Caco-2 (cell line): ENCODE results near the gene LRRC46. TPM values are rescaled to one million over a fixed set of nuclear protein-coding genes. Genes with fewer than 3 reads are reported as not detected.

Experiments used
- BruUV-seq: library from RNA; stranded (reverse); fragments of 400-500 nt; replicated peaks from 2 replicates; lab custom pipeline; 2021; lab: Mats Ljungman, UMichigan
- CTCF ChIA-PET: fragments of 300-600 bp; sonication (Branson Sonifier 250); formaldehyde crosslinking; loops from one replicate; lab custom pipeline; 2022; ENCODE audit warnings: antibody characterized with exemption; lab: Charles Lee
- POLR2A ChIA-PET: fragments of 300-600 bp; sonication (Branson Sonifier 250); formaldehyde crosslinking; loops from one replicate; lab custom pipeline; 2022; ENCODE audit warnings: antibody characterized with exemption; lab: Charles Lee
- DNase-seq, 2 experiments: peaks; one replicate each; pipeline versions ENCODE4 v3.0.0 to v3.0.0-alpha.2; 2020 to 2022
- H3K27me3 ChIP-seq: replicated peaks from 2 replicates; pipeline ENCODE4 v1.6.0; 2011; ENCODE audit warnings: low read length; ENCODE audit not compliant: control insufficient read depth, insufficient read depth
- H3K36me3 ChIP-seq: 2 replicates; pipeline ENCODE4 v1.5.1; 2011; ENCODE audit warnings: low read length; ENCODE audit not compliant: control insufficient read depth, insufficient read depth
- H3K4me1 ChIP-seq: fragments of 250-450 bp; sonication (Bioruptor Pico); 2 replicates; pipeline ENCODE4 v1.5.1; 2020; ENCODE audit warnings: mild to moderate bottlenecking
- H3K4me3 ChIP-seq: 2 replicates; pipeline ENCODE4 v1.5.1; 2011; ENCODE audit warnings: low read depth, mild to moderate bottlenecking, control low read depth, low read length
- H3K9me3 ChIP-seq: fragments of 250-450 bp; sonication (Bioruptor Pico); 2 replicates; pipeline ENCODE4 v1.5.1; 2020; ENCODE audit warnings: mild to moderate bottlenecking, moderate library complexity
- H3K27ac Mint-ChIP-seq: one replicate; pipeline ENCODE4 v1.8.0; 2022; ENCODE audit warnings: mixed read lengths; ENCODE audit not compliant: unreplicated experiment
- H3K27me3 Mint-ChIP-seq: one replicate; pipeline ENCODE4 v1.8.0; 2022; ENCODE audit warnings: mixed read lengths; ENCODE audit not compliant: insufficient read depth, unreplicated experiment
- H3K36me3 Mint-ChIP-seq: one replicate; pipeline ENCODE4 v1.8.0; 2022; ENCODE audit warnings: mild to moderate bottlenecking, mixed read lengths; ENCODE audit not compliant: insufficient read depth, unreplicated experiment
- H3K4me1 Mint-ChIP-seq: one replicate; pipeline ENCODE4 v1.8.0; 2022; ENCODE audit warnings: low read depth, mixed read lengths; ENCODE audit not compliant: unreplicated experiment
- H3K4me3 Mint-ChIP-seq: one replicate; pipeline ENCODE4 v1.8.0; 2022; ENCODE audit warnings: mild to moderate bottlenecking, moderate library complexity, mixed read lengths; ENCODE audit not compliant: unreplicated experiment
- H3K9me3 Mint-ChIP-seq: one replicate; pipeline ENCODE4 v1.8.0; 2022; ENCODE audit warnings: mixed read lengths; ENCODE audit not compliant: unreplicated experiment
- intact Hi-C: fragments of 100-400 bp; cut with micrococcal nuclease; formaldehyde crosslinking; loops from one replicate; pipeline ENCODE4 v1.10.0; 2022; ENCODE audit not compliant: unreplicated experiment
- total RNA-seq: library from RNA; stranded (reverse); gene quantifications from 2 replicates; pipeline ENCODE4 v1.2.3, GENCODE V29; 2022
- TF ChIP-seq, protein P1 (sequence below), 2 experiments: fragments of 200-600 bp in 1 of 2; IDR thresholded peaks; 1 replicate in 1 of 2; 2 replicates in 1 of 2; pipeline versions ENCODE4 v1.5.1 to v1.8.0; 2011 to 2022; ENCODE audit warnings: antibody characterized with exemption in 1 of 2, control low read depth in 1 of 2, inconsistent platforms in 1 of 2, low read depth in 1 of 2, low read length in 1 of 2, mild to moderate bottlenecking in 1 of 2, moderate library complexity in 1 of 2; ENCODE audit not compliant: insufficient read depth in 1 of 2, severe bottlenecking in 1 of 2, unreplicated experiment in 1 of 2

The LRRC46 gene
- total RNA-seq, 1 experiment from 2014 or later = 2.3 TPM

DNA sequence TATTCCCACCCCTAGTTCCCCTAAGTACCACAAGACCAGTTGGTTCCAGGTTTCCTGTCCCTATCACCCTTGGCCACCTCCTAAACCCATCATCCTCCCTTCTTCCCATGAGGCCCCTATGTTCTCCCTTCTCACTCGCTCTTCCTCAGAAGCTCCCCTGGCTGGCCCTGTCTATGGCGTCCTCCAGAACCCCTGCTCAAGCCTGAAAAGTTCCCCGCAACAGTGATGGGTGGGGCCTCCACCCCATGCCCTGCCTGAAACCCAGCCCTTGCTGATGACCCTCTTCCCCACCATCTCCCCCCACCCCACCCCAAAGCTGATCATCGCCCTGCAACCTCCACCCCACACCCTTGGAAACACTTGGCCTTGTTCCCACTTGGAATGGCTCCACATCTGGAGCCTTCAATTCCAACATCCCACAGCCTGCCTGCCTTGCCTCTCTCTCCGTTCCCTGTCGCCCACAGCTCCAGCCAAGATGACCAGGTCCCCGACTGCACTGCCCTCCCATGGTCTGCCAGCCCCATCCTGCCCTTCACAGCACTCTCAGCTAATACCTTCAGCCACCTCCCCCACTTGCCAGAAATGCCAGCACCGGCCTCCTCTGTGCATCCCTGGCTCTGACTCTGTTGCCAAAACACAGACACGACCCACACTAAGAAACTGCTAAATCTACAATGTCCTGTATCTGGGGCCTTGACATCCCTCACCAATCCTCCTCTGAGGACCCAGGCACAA, 20.4 kb upstream of the LRRC46 start:
- ChIA-PET CTCF (interaction anchor here (1.0 to 2.0 kb wide), 6 partner anchors 11 to 161 kb away, joined by 4 to 20 read pairs (median 7); partner anchors contain the start of genes KPNB1, LRRC46, MRPL10 and OSBPL7), POLR2A (interaction anchor here (0.6 to 1.3 kb wide), 4 partner anchors 20 to 123 kb away, joined by 3 to 25 read pairs (median 4); partner anchors contain the start of genes LRRC46 and MRPL10)
- Mint-ChIP-seq H3K27me3 (no peaks in the 10 kb centered on the region), H3K36me3 (peaks cover 36% of the 10 kb centered on the region), H3K4me3 (peak overlapping the region; percentile 56), H3K27ac (peak overlapping the region; percentile 93), H3K4me1 (peaks cover 36% of the 10 kb centered on the region), H3K9me3 (no peaks in the 10 kb centered on the region)
- H3K4me1 ChIP-seq = peaks cover 36% of the 10 kb centered on the region
- TF ChIP-seq, protein P1, sequence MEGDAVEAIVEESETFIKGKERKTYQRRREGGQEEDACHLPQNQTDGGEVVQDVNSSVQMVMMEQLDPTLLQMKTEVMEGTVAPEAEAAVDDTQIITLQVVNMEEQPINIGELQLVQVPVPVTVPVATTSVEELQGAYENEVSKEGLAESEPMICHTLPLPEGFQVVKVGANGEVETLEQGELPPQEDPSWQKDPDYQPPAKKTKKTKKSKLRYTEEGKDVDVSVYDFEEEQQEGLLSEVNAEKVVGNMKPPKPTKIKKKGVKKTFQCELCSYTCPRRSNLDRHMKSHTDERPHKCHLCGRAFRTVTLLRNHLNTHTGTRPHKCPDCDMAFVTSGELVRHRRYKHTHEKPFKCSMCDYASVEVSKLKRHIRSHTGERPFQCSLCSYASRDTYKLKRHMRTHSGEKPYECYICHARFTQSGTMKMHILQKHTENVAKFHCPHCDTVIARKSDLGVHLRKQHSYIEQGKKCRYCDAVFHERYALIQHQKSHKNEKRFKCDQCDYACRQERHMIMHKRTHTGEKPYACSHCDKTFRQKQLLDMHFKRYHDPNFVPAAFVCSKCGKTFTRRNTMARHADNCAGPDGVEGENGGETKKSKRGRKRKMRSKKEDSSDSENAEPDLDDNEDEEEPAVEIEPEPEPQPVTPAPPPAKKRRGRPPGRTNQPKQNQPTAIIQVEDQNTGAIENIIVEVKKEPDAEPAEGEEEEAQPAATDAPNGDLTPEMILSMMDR (IDR thresholded peaks at IDR 0.05; ENCODE audit: insufficient read depth in 1 of 2, low read depth in 1 of 2, low read length in 1 of 2, severe bottlenecking in 1 of 2, unreplicated experiment in 1 of 2) = no peak
- intact Hi-C loops = loop anchor here (1.0 kb wide), 4 partner anchors 10 to 84 kb away; partner anchors contain the start of genes LRRC46, MRPL10, OSBPL7 and SCRN2
- peak in 1 of 2 experiments; percentile 48 for DNase-seq
- H3K27me3 ChIP-seq = no peaks in the 10 kb centered on the region
- H3K4me3 ChIP-seq = no peak overlapping the region
- TSS peak; percentile 87 for BruUV-seq
- no peaks in the 10 kb centered on the region for H3K9me3 ChIP-seq
- H3K36me3 ChIP-seq = peaks cover 12% of the 10 kb centered on the region; the same call in 1 of the 2 replicates

DNA sequence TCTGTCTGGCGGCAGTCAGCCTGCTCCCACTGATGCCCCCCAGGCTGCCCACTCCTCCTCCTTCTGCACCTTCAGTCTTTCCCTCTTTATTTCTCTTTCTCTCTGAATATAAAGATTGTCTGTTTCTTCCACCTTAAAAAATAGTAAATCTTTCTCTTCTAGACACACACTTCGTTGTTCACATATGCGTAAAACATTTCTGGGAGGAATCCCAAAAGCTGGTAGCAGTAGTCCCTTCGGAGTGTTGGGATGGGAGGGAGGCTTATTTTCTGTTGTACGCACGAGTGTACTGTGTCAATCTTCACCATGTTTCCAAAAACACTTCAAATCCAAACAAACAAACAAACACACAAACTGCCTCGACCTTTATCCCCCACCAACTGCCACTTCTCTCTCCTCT, 19.8 kb upstream of the LRRC46 start:
- H3K27ac Mint-ChIP-seq = peak overlapping the region; percentile 93
- no peak overlapping the region for H3K4me3 ChIP-seq
- BruUV-seq = no TSS peak
- POLR2A ChIA-PET = interaction anchor here (0.6 kb wide), 1 partner anchor 20 kb away, joined by 6 read pairs; the partner anchor contains the start of genes LRRC46 and MRPL10
- intact Hi-C loops = no loop called here
- no peaks in the 10 kb centered on the region for H3K27me3 Mint-ChIP-seq
- DNase-seq = no peak
- TF ChIP-seq, protein P1 (IDR thresholded peaks at IDR 0.05; ENCODE audit: insufficient read depth in 1 of 2, low read depth in 1 of 2, low read length in 1 of 2, severe bottlenecking in 1 of 2, unreplicated experiment in 1 of 2) = no peak
- H3K4me1 Mint-ChIP-seq = peaks cover 36% of the 10 kb centered on the region
- H3K9me3 ChIP-seq = no peaks in the 10 kb centered on the region
- H3K4me1 ChIP-seq = peaks cover 36% of the 10 kb centered on the region
- peaks cover 13% of the 10 kb centered on the region; the same call in 1 of the 2 replicates for H3K36me3 ChIP-seq
- peak overlapping the region; percentile 56 for H3K4me3 Mint-ChIP-seq
- H3K9me3 Mint-ChIP-seq = no peaks in the 10 kb centered on the region
- no peaks in the 10 kb centered on the region for H3K27me3 ChIP-seq
- CTCF ChIA-PET = interaction anchor here (1.2 kb wide), 2 partner anchors 10 to 20 kb away, joined by 4 to 7 read pairs; partner anchors contain the start of genes LRRC46, MRPL10 and OSBPL7
- H3K36me3 Mint-ChIP-seq = peaks cover 29% of the 10 kb centered on the region

DNA sequence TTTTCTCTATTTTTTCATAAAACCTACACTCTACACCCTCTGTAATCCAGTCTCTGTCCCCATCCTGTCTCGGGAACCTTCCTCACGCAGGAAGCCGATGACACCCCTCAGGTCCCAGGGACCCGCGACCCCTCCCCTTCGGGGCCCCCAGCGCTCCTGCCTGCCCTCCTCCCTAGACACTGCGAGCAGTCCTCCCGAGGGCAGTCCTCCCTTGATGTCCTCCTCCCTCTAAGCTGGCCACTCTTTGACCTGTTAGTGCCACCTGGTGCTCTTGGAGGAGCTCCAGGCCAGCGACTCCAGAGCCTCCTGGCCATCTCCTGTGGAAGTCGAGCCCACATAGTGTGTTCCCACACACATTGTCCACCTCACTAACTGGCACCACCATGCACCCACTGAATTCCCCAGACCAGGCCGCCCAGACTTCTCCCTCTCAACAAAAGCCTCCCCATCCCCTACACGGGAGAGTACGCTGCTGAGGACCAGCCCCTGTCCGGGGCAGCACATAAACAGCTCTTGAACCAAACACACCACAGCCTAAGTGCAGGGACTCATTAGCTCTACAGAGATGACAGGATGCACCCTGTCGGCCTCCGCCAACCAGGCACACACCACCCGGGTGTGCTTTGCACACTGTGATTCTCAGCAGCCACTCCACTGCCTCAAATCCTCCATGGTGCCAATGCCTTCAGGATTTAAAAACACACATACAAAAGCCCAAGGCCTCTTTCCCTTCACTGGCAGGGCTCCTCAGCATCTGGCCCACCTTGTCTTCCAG, 19.1 kb upstream of the LRRC46 start:
- peak overlapping the region; percentile 93 for H3K27ac Mint-ChIP-seq
- ChIA-PET POLR2A (interaction anchor here (0.7 kb wide), 1 partner anchor 19 kb away, joined by 3 read pairs; the partner anchor contains the start of genes LRRC46 and MRPL10), CTCF (interaction anchor here (1.2 kb wide), 2 partner anchors 9 to 19 kb away, joined by 4 to 7 read pairs; partner anchors contain the start of genes LRRC46, MRPL10 and OSBPL7)
- H3K4me3 Mint-ChIP-seq = peak overlapping the region; percentile 56
- no peaks in the 10 kb centered on the region for H3K27me3 Mint-ChIP-seq
- peaks cover 36% of the 10 kb centered on the region for H3K4me1 ChIP-seq
- no peaks in the 10 kb centered on the region for H3K9me3 ChIP-seq
- BruUV-seq = no TSS peak
- no peaks in the 10 kb centered on the region for H3K9me3 Mint-ChIP-seq
- intact Hi-C loops = no loop called here
- H3K36me3 ChIP-seq = peaks cover 13% of the 10 kb centered on the region; the same call in 1 of the 2 replicates
- peaks cover 26% of the 10 kb centered on the region for H3K36me3 Mint-ChIP-seq
- H3K4me3 ChIP-seq = no peak overlapping the region
- TF ChIP-seq, protein P1 (IDR thresholded peaks at IDR 0.05; ENCODE audit: insufficient read depth in 1 of 2, low read depth in 1 of 2, low read length in 1 of 2, severe bottlenecking in 1 of 2, unreplicated experiment in 1 of 2) = no peak
- peaks cover 36% of the 10 kb centered on the region for H3K4me1 Mint-ChIP-seq
- peak in 1 of 2 experiments; percentile 43 for DNase-seq
- H3K27me3 ChIP-seq = no peaks in the 10 kb centered on the region
